HepG2 (cell line): Measurements from ENCODE around the gene IPP. TPM values are rescaled to one million over a fixed set of nuclear protein-coding genes. Genes with fewer than 3 reads are reported as not detected.
A peak's percentile ranks its signal among the peaks of the same experiment; 100 is the strongest.

ENCODE experiments used
- ARNT2 ChIP-seq: sonication (generic); formaldehyde crosslinking; IDR thresholded peaks from 2 replicates; pipeline ENCODE4 v1.8.0; 2022; ENCODE audit warnings: mild to moderate bottlenecking, low read depth, missing genetic modification reagents, moderate library complexity
- ATRX ChIP-seq: sonication (generic); formaldehyde crosslinking; IDR thresholded peaks from 2 replicates; pipeline ENCODE4 v1.4.0; 2020; ENCODE audit warnings: missing genetic modification reagents, borderline replicate concordance
- ETV6 ChIP-seq: sonication (generic); formaldehyde crosslinking; conservative IDR thresholded peaks from 2 replicates; pipeline ENCODE4 v1.4.0; 2020; ENCODE audit warnings: missing genetic modification reagents
- FOSL2 ChIP-seq: sonication (generic); formaldehyde crosslinking; IDR thresholded peaks from 2 replicates; pipeline ENCODE4 v1.4.0; 2020; ENCODE audit warnings: missing genetic modification reagents
- GABPB1 ChIP-seq: IDR thresholded peaks from 2 replicates; pipeline ENCODE4 v1.6.1; 2016; ENCODE audit warnings: mild to moderate bottlenecking, missing genetic modification reagents, moderate library complexity, missing compliant biosample characterization
- KMT2A ChIP-seq: sonication (generic); formaldehyde crosslinking; IDR thresholded peaks from 2 replicates; pipeline ENCODE4 v1.4.0; 2020; ENCODE audit warnings: missing genetic modification reagents
- NAIF1 ChIP-seq: sonication (generic); formaldehyde crosslinking; IDR thresholded peaks from 2 replicates; pipeline ENCODE4 v1.5.0; 2020; ENCODE audit warnings: mild to moderate bottlenecking, missing genetic modification reagents, borderline replicate concordance
- NBN ChIP-seq: fragments of 450-650 bp; conservative IDR thresholded peaks from 2 replicates; pipeline ENCODE4 v1.6.1; 2017
- NRL ChIP-seq: sonication (generic); formaldehyde crosslinking; IDR thresholded peaks from 2 replicates; pipeline ENCODE4 v1.5.0; 2020; ENCODE audit warnings: missing genetic modification reagents, mild to moderate bottlenecking, moderate library complexity, borderline replicate concordance
- TSC22D2 ChIP-seq: sonication (generic); formaldehyde crosslinking; IDR thresholded peaks from 2 replicates; pipeline ENCODE4 v1.5.1; 2020; ENCODE audit warnings: missing genetic modification reagents, mild to moderate bottlenecking, borderline replicate concordance
- ZNF337 ChIP-seq: sonication (generic); formaldehyde crosslinking; IDR thresholded peaks from 2 replicates; pipeline ENCODE4 v1.5.1; 2020; ENCODE audit warnings: missing genetic modification reagents, low read depth, mild to moderate bottlenecking, borderline replicate concordance
- ZNF451 ChIP-seq: sonication (generic); formaldehyde crosslinking; IDR thresholded peaks from 2 replicates; pipeline ENCODE4 v1.5.0; 2020; ENCODE audit warnings: mild to moderate bottlenecking, missing genetic modification reagents
- ZNF572 ChIP-seq: sonication (generic); formaldehyde crosslinking; IDR thresholded peaks from 2 replicates; pipeline ENCODE4 v1.5.1; 2020; ENCODE audit warnings: mild to moderate bottlenecking, missing genetic modification reagents
- ZNF644 ChIP-seq: IDR thresholded peaks from 2 replicates; pipeline ENCODE4 v1.6.1; 2016; ENCODE audit warnings: low read depth
- polyA plus RNA-seq, 8 experiments: library from polyadenylated mRNA; depleted of rRNA in 3 of 8; stranded (reverse) in 7 of 8; unstranded in 1 of 8; fragments of >200 nt; fragmentation: Illumina TruSeq in 4 of 8; extraction: Trizol in 4 of 8; gene quantifications; 2 replicates each; pipeline versions ENCODE4 v1.2.1 to v1.2.3, GENCODE V29; 2011 to 2016; ENCODE audit warnings: low read depth in 4 of 8, missing spikeins in 1 of 8, mixed read lengths in 1 of 8; ENCODE audit not compliant: insufficient read depth in 1 of 8
- total RNA-seq, 5 experiments: library from RNA; depleted of rRNA; stranded (reverse); fragments of >200 nt; fragmentation: Illumina TruSeq; extraction: Trizol; gene quantifications; 2 replicates each; pipeline ENCODE4 v1.2.3, GENCODE V29; 2016; ENCODE audit warnings: low read depth in 1 of 5
- TF ChIP-seq, protein P1 (sequence below): sonication (generic); formaldehyde crosslinking; IDR thresholded peaks from 2 replicates; pipeline ENCODE4 v1.5.1; 2020; ENCODE audit warnings: mild to moderate bottlenecking, missing genetic modification reagents, moderate library complexity
- TF ChIP-seq, protein P2 (sequence below): sonication (generic); formaldehyde crosslinking; IDR thresholded peaks from 2 replicates; pipeline ENCODE4 v1.8.0; 2023; ENCODE audit warnings: mild to moderate bottlenecking, missing genetic modification reagents
- TF ChIP-seq, protein P3 (sequence below): IDR thresholded peaks from 2 replicates; pipeline ENCODE4 v1.6.1; 2012; ENCODE audit warnings: low read depth, low read length, improper control_type of control experiment
- TF ChIP-seq, protein P4 (sequence below): sonication (generic); formaldehyde crosslinking; IDR thresholded peaks from 2 replicates; pipeline ENCODE4 v1.4.0; 2020; ENCODE audit warnings: missing genetic modification reagents
- TF ChIP-seq, protein P5 (sequence below): sonication (generic); formaldehyde crosslinking; IDR thresholded peaks from 2 replicates; pipeline ENCODE4 v1.4.0; 2020; ENCODE audit warnings: missing genetic modification reagents

IPP gene
- total and polyA plus RNA-seq, 2 of the 13 experiments (the other 11 are each of a cell fraction or from before 2014, with no cell fraction given), result 3.0 to 9.7 TPM

DNA sequence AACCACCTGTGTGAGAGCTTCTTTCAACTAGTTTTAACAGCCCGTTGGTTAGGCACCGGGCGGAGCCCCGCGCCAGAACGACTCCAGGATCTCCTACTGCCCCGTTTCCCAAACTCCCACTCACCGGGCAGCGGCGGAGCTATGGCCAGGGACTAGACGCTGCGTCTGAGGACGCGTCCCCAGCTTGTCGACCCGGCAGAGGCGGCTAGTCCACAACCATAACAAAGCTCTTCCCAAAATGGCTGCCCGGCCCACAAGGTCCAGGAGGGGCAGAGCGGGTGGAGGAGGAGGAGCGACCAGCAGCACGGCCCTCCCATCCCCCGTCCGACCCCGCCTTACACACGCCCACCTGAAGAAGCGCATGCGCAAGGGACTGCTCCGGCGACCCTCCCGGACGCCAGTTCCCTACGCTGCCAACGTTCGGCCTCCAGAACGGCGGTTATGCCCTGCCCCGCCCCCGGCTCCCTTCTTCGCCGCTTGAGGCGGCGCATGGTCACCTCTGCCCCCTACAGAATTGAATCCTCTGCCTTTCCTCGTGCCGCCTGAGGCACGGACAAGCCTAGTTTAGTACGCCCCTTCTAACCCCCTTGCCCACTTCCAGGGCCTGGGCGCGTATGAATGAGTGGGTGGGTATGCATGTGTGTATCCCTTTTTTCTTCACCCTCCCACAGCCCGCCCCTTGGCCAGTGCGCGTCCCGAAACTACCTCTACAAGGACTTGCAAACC is 64.0 kb downstream of the IPP start, which contains the start of gene GPBP1L1 (continued):
- TF ChIP-seq, protein P1, sequence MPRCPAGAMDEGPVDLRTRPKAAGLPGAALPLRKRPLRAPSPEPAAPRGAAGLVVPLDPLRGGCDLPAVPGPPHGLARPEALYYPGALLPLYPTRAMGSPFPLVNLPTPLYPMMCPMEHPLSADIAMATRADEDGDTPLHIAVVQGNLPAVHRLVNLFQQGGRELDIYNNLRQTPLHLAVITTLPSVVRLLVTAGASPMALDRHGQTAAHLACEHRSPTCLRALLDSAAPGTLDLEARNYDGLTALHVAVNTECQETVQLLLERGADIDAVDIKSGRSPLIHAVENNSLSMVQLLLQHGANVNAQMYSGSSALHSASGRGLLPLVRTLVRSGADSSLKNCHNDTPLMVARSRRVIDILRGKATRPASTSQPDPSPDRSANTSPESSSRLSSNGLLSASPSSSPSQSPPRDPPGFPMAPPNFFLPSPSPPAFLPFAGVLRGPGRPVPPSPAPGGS (CRISPR knock-in tag), result peak; percentile 32; the same call in 1 of the 2 replicates
- peak; percentile 99; the same call in 1 of the 2 replicates for TF ChIP-seq NAIF1 (CRISPR knock-in tag)
- no peak for TF ChIP-seq ZNF572 (CRISPR knock-in tag)
- TF ChIP-seq ARNT2 (CRISPR knock-in tag), result no peak
- peak; percentile 15; the same call in 1 of the 2 replicates for TF ChIP-seq ZNF451
- no peak for TF ChIP-seq ATRX (CRISPR knock-in tag)
- TF ChIP-seq, protein P2, sequence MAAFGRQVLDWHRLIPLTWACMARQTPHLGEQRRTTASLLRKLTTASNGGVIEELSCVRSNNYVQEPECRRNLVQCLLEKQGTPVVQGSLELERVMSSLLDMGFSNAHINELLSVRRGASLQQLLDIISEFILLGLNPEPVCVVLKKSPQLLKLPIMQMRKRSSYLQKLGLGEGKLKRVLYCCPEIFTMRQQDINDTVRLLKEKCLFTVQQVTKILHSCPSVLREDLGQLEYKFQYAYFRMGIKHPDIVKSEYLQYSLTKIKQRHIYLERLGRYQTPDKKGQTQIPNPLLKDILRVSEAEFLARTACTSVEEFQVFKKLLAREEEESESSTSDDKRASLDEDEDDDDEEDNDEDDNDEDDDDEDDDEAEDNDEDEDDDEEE, result 0 out of 2 replicates have a peak, but pooled peaks have one; percentile 15
- TF ChIP-seq TSC22D2 (CRISPR knock-in tag), result peak; percentile 33
- peak; percentile 78 for TF ChIP-seq NRL (CRISPR knock-in tag)
- 0 out of 2 replicates have a peak, but pooled peaks have one; percentile 4 for TF ChIP-seq ZNF337 (CRISPR knock-in tag)
- TF ChIP-seq, protein P3, sequence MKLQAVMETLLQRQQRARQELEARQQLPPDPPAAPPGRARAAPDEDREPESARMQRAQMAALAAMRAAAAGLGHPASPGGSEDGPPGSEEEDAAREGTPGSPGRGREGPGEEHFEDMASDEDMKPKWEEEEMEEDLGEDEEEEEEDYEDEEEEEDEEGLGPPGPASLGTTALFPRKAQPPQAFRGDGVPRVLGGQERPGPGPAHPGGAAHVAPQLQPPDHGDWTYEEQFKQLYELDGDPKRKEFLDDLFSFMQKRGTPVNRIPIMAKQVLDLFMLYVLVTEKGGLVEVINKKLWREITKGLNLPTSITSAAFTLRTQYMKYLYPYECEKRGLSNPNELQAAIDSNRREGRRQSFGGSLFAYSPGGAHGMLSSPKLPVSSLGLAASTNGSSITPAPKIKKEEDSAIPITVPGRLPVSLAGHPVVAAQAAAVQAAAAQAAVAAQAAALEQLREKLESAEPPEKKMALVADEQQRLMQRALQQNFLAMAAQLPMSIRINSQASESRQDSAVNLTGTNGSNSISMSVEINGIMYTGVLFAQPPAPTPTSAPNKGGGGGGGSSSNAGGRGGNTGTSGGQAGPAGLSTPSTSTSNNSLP, result no peak
- 0 out of 2 replicates have a peak, but pooled peaks have one; percentile 46 for TF ChIP-seq KMT2A (CRISPR knock-in tag)
- TF ChIP-seq GABPB1 (CRISPR knock-in tag), result no peak
- TF ChIP-seq ETV6 (CRISPR knock-in tag), result no peak
- TF ChIP-seq, protein P4, sequence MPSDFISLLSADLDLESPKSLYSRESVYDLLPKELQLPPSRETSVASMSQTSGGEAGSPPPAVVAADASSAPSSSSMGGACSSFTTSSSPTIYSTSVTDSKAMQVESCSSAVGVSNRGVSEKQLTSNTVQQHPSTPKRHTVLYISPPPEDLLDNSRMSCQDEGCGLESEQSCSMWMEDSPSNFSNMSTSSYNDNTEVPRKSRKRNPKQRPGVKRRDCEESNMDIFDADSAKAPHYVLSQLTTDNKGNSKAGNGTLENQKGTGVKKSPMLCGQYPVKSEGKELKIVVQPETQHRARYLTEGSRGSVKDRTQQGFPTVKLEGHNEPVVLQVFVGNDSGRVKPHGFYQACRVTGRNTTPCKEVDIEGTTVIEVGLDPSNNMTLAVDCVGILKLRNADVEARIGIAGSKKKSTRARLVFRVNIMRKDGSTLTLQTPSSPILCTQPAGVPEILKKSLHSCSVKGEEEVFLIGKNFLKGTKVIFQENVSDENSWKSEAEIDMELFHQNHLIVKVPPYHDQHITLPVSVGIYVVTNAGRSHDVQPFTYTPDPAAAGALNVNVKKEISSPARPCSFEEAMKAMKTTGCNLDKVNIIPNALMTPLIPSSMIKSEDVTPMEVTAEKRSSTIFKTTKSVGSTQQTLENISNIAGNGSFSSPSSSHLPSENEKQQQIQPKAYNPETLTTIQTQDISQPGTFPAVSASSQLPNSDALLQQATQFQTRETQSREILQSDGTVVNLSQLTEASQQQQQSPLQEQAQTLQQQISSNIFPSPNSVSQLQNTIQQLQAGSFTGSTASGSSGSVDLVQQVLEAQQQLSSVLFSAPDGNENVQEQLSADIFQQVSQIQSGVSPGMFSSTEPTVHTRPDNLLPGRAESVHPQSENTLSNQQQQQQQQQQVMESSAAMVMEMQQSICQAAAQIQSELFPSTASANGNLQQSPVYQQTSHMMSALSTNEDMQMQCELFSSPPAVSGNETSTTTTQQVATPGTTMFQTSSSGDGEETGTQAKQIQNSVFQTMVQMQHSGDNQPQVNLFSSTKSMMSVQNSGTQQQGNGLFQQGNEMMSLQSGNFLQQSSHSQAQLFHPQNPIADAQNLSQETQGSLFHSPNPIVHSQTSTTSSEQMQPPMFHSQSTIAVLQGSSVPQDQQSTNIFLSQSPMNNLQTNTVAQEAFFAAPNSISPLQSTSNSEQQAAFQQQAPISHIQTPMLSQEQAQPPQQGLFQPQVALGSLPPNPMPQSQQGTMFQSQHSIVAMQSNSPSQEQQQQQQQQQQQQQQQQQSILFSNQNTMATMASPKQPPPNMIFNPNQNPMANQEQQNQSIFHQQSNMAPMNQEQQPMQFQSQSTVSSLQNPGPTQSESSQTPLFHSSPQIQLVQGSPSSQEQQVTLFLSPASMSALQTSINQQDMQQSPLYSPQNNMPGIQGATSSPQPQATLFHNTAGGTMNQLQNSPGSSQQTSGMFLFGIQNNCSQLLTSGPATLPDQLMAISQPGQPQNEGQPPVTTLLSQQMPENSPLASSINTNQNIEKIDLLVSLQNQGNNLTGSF (CRISPR knock-in tag), result peak; percentile 19; the same call in 1 of the 2 replicates
- TF ChIP-seq, protein P5, sequence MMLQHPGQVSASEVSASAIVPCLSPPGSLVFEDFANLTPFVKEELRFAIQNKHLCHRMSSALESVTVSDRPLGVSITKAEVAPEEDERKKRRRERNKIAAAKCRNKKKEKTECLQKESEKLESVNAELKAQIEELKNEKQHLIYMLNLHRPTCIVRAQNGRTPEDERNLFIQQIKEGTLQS (CRISPR knock-in tag), result 0 out of 2 replicates have a peak, but pooled peaks have one; percentile 13
- TF ChIP-seq ZNF644 (CRISPR knock-in tag), result no peak
- TF ChIP-seq FOSL2 (CRISPR knock-in tag), result peak; percentile 6; the same call in 1 of the 2 replicates
- no peak for TF ChIP-seq NBN
